K562 (cell line): ENCODE measurements around the gene DHPS. TPM values are rescaled to one million over a fixed set of nuclear protein-coding genes. Genes with fewer than 3 reads are reported as not detected.

Experiments used
- ARHGAP35 ChIP-seq: fragments of 450-650 bp; IDR thresholded peaks from 2 replicates; pipeline ENCODE4 v1.6.1; 2018; ENCODE audit not compliant: partially characterized antibody
- ARID3A ChIP-seq: IDR thresholded peaks from 2 replicates; pipeline ENCODE4 v1.6.1; 2012; ENCODE audit warnings: low read depth, low read length, improper control_type of control experiment, borderline replicate concordance
- CLOCK ChIP-seq: fragments of 250-450 bp; sonication (Bioruptor Pico); IDR thresholded peaks from 2 replicates; pipeline ENCODE4 v1.4.0; 2020; ENCODE audit warnings: mild to moderate bottlenecking, moderate library complexity, borderline replicate concordance
- E2F3 ChIP-seq: fragments of 250-450 bp; sonication (Bioruptor Pico); IDR thresholded peaks from 2 replicates; pipeline ENCODE4 v1.4.0; 2020; ENCODE audit warnings: mild to moderate bottlenecking
- E2F4 ChIP-seq: sonication (generic); formaldehyde crosslinking; IDR thresholded peaks from 2 replicates; pipeline ENCODE4 v1.8.0; 2022; ENCODE audit warnings: mild to moderate bottlenecking, low read depth, missing genetic modification reagents
- EGR1 ChIP-seq: fragments of 450-650 bp; conservative IDR thresholded peaks from 2 replicates; pipeline ENCODE4 v1.6.1; 2017; ENCODE audit warnings: mild to moderate bottlenecking
- FOXO4 ChIP-seq: fragments of 450-650 bp; formaldehyde crosslinking; IDR thresholded peaks from 2 replicates; pipeline ENCODE4 v1.4.0; 2020; ENCODE audit warnings: mild to moderate bottlenecking, moderate library complexity
- PCBP2 ChIP-seq: fragments of 200-400 bp; formaldehyde crosslinking; IDR thresholded peaks from 2 replicates; pipeline ENCODE4 v1.6.1; 2018; ENCODE audit warnings: low read length, low read depth, mild to moderate bottlenecking, moderate library complexity; ENCODE audit not compliant: poor library complexity, severe bottlenecking
- RBM34 ChIP-seq: fragments of 200-400 bp; formaldehyde crosslinking; IDR thresholded peaks from 2 replicates; pipeline ENCODE4 v1.6.1; 2018; ENCODE audit warnings: low read length, borderline replicate concordance; ENCODE audit not compliant: insufficient read depth
- TBP ChIP-seq: optimal IDR thresholded peaks from 2 replicates; pipeline ENCODE3; 2011; ENCODE audit warnings: low read depth, low read length, improper control_type of control experiment
- TEAD1 ChIP-seq, 2 experiments: fragments of 450-650 bp in 1 of 2; sonication (generic) in 1 of 2; formaldehyde crosslinking; IDR thresholded peaks; 2 replicates each; pipeline versions ENCODE4 v1.4.0 to v1.8.0; 2020 to 2022; ENCODE audit warnings: mild to moderate bottlenecking in 2 of 2, missing genetic modification reagents in 1 of 2
- ZNF316 ChIP-seq: fragments of 450-650 bp; IDR thresholded peaks from 2 replicates; pipeline ENCODE4 v1.6.1; 2016
- ZNF561 ChIP-seq: fragments of 450-650 bp; formaldehyde crosslinking; conservative IDR thresholded peaks from 2 replicates; pipeline ENCODE4 v1.4.0; 2020; ENCODE audit warnings: mild to moderate bottlenecking, moderate library complexity
- ZNF589 ChIP-seq: fragments of 200-800 bp; sonication (Bioruptor generic); IDR thresholded peaks from 2 replicates; pipeline ENCODE4 v1.6.1; 2016; ENCODE audit warnings: low read depth, missing genetic modification characterization, missing compliant biosample characterization
- polyA plus RNA-seq, 8 experiments: library from polyadenylated mRNA; depleted of rRNA in 4 of 8; stranded (reverse) in 5 of 8; unstranded in 3 of 8; fragments of >200 nt; fragmentation: Nextera tagmentation in 2 of 8; fragmentation: Illumina TruSeq in 1 of 8; extraction: Ambion mirVana in 2 of 8; extraction: Trizol in 1 of 8; gene quantifications; 2 replicates each; pipeline versions ENCODE4 v1.2.1 to v1.2.3, GENCODE V29; 2011 to 2014; ENCODE audit warnings: inconsistent platforms in 1 of 8, missing spikeins in 1 of 8
- total RNA-seq, 7 experiments: library from RNA; depleted of rRNA in 6 of 7; stranded (reverse); fragments of >200 nt in 6 of 7; fragmentation: Illumina TruSeq in 2 of 7; extraction: Trizol in 2 of 7; gene quantifications; 2 replicates each; pipeline versions ENCODE4 v1.2.1 to v1.2.3, GENCODE V29; 2011 to 2021; ENCODE audit warnings: low replicate concordance in 1 of 7

DHPS gene
- total and polyA plus RNA-seq, 9 of the 15 experiments (the other 6 are each of a cell fraction or from before 2014, with no cell fraction given) = 47.1 to 110 (median 79.9) TPM

GRCh38 chr19:12668932-12669269 is 12.8 kb downstream of the DHPS start (continued):
- TF ChIP-seq ZNF316 = 0 out of 2 replicates have a peak, but pooled peaks have one; percentile 3
- no peak for TF ChIP-seq E2F4 (CRISPR knock-in tag)
- no peak for TF ChIP-seq ZNF561 (CRISPR knock-in tag)
- TF ChIP-seq E2F3 (CRISPR knock-in tag) = no peak
- TF ChIP-seq ARID3A = no peak
- TF ChIP-seq CLOCK = no peak
- TF ChIP-seq TBP = no peak
- TF ChIP-seq ARHGAP35 = no peak
- peak; percentile 22 for TF ChIP-seq EGR1
- TF ChIP-seq FOXO4 = no peak
- no peak for TF ChIP-seq RBM34
- no peak for TF ChIP-seq PCBP2
- TF ChIP-seq TEAD1 (CRISPR knock-in tag; IDR thresholded peaks at IDR 0.05) = no peak
- TF ChIP-seq ZNF589 (CRISPR knock-in tag) = no peak
